Measurements from ENCODE around the gene ADAM12.

The ADAM12 gene

GRCh38 chr10:126214679-126215078 lies 173.6 kb downstream of the ADAM12 start:
- TF ChIP-seq CTCF (IDR thresholded peaks at IDR 0.05; ENCODE audit: control insufficient read depth, insufficient read depth, low read depth, low read length, missing control alignments) = no peak
- H3K4me3 ChIP-seq (ENCODE audit: control insufficient read depth, low read depth, low read length) = no peak overlapping the region
- no peak for DNase-seq (ENCODE audit: low read depth)

GRCh38 chr10:126214021-126214420 lies 174.3 kb downstream of the ADAM12 start:
- no peak for DNase-seq (ENCODE audit: low read depth)
- no peak for TF ChIP-seq CTCF (IDR thresholded peaks at IDR 0.05; ENCODE audit: control insufficient read depth, insufficient read depth, low read depth, low read length, missing control alignments)

GRCh38 chr10:126212738-126213137 lies 175.5 kb downstream of the ADAM12 start:
- no peak for DNase-seq (ENCODE audit: low read depth)
- no peak overlapping the region for H3K4me3 ChIP-seq (ENCODE audit: control insufficient read depth, low read depth, low read length)
- TF ChIP-seq CTCF (IDR thresholded peaks at IDR 0.05; ENCODE audit: control insufficient read depth, insufficient read depth, low read depth, low read length, missing control alignments) = no peak

More at GRCh38 chr10:126214021-126214420, 174.3 kb downstream of the ADAM12 start:
- H3K4me3 ChIP-seq (ENCODE audit: control insufficient read depth, low read depth, low read length) = no peak overlapping the region

- no peak overlapping the region for H3K4me3 ChIP-seq (ENCODE audit: control insufficient read depth, low read depth, low read length)
- no peak for TF ChIP-seq CTCF (IDR thresholded peaks at IDR 0.05; ENCODE audit: control insufficient read depth, insufficient read depth, low read depth, low read length, missing control alignments)
- no peak for DNase-seq (ENCODE audit: low read depth)
Observed at GRCh38 chr10:126210051-126210651, 178.1 kb downstream of the ADAM12 start.

GRCh38 chr10:126209451-126209850 lies 178.8 kb downstream of the ADAM12 start:
- DNase-seq (ENCODE audit: low read depth) = no peak
- TF ChIP-seq CTCF (IDR thresholded peaks at IDR 0.05; ENCODE audit: control insufficient read depth, insufficient read depth, low read depth, low read length, missing control alignments) = no peak
- H3K4me3 ChIP-seq (ENCODE audit: control insufficient read depth, low read depth, low read length) = no peak overlapping the region

- no peak for DNase-seq (ENCODE audit: low read depth)
- TF ChIP-seq CTCF (IDR thresholded peaks at IDR 0.05; ENCODE audit: control insufficient read depth, insufficient read depth, low read depth, low read length, missing control alignments) = no peak
Observed at GRCh38 chr10:126208726-126209302, 179.5 kb downstream of the ADAM12 start.

More at GRCh38 chr10:126208726-126209302, 179.5 kb downstream of the ADAM12 start:
- no peak overlapping the region for H3K4me3 ChIP-seq (ENCODE audit: control insufficient read depth, low read depth, low read length)
